Fibroblast of skin of left biceps (primary cell): ENCODE measurements around the gene KDM4B.
"Not testable (repeated sequence)": the region's sequence is repeated elsewhere in the genome, so short reads cannot be mapped to it uniquely, and the experiment has no call there.

Source experiments
- DNase-seq, 2 experiments: peaks; one replicate each; pipeline ENCODE4 v3.0.0-alpha.2; 2013; ENCODE audit warnings: low read depth in 2 of 2

The KDM4B gene

GRCh38 chr19:5173993-5174392 lies 205.1 kb downstream of the KDM4B start:
- no peak for DNase-seq

GRCh38 chr19:5177745-5178450 lies 209.0 kb downstream of the KDM4B start:
- no peak for DNase-seq

DNA sequence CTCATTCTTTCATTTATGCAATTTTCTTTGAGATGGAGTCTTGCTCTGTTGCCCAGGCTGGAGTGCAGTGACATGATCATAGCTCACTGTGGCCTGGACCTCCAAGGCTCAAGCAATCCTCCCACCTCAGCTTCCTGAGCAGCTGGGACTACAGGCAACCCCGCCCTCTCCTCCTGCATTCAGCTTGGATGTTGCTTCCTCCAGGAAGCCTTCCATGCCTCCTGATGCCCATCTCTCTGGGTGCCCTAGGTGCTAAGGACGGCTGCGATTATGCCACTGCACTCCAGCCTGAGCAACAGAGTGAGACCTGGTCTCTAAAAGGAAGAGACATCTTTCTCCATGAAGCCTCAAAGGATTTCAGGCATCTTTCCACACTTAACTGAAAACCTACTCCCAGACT lies 209.9 kb downstream of the KDM4B start:
- no peak for DNase-seq

DNA sequence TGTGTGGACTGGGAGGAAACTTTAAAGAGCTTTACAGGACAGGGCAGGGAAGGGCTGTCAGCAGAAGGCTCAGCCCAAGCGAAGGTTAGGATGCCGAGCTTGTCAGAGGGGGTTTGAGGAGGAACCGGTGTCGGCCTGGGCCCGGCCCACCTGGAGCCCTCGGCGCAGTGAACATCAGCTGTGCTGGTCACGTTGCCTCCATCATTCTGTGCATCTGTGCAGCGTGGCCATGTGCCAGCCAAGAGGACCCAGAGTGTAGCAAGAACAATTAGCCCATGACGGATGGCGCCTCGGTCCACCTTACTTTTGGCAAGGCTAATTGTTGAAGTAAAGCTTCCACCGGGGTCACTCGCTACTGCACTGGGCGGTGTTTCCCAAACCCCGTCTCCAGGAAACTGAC lies 210.3 kb downstream of the KDM4B start:
- no peak for DNase-seq

- no peak for DNase-seq
These were observed 212.4 kb downstream of the KDM4B start for GRCh38 chr19:5181329-5181728.

- no peak for DNase-seq
These were observed 213.8 kb downstream of the KDM4B start for GRCh38 chr19:5182751-5183150.

DNA sequence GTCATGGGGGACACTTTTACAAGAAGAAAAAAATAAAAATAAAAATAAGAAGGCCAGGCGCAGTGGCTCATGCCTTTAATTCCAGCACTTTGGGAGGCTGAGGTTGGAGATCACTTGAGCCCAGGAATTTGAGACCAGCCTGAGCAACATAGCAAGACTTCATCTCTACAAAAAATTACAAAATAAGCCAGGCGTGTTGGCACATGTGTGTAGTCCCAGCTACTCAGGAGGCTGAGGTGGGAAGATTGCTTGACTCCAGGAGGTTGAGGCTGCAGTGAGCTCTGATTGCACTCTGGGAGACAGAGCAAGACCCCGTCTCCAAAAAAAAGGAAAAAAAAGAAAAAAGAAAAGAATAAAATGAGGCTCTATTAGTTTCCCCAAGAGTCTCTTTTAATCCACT lies 214.7 kb downstream of the KDM4B start:
- DNase-seq, result no peak

GRCh38 chr19:5184930-5185329 lies 216.0 kb downstream of the KDM4B start:
- DNase-seq, result no peak

DNA sequence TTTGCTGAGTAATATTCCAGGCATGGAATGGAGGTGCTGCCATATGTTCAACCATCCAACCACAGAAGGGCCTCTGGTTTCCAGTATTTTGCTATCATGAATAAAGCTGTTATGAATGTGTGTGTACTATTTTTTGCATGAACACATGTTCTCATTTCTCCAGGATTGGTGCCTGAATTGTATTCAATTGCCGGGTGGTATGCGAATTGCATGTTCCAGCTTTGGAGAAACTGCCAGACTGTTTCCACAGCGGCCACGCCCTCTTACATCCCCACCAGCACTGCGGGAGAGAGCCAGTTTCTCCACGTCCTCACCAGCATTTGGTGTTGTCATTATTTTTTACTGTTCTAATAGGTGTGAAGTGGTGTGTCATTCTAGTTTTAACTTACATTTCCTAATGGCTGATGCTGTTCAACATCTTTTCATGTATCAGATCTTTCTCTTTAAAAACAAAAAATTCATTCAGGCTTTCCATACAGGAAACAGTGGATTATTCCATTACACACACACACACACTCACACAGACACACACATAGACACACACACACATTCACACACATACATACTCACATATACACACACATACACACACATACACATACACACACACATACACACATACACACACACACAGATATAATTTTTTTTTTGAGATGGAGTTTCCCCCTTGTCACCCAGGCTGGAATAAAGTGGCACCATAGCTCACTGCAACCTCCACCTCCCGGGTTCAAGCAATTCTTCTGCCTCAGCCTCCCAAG lies 217.6 kb downstream of the KDM4B start:
- DNase-seq, result peak; percentile 88 to 89

- no peak for DNase-seq
These were observed 219.8 kb downstream of the KDM4B start for GRCh38 chr19:5188548-5189317.

DNA sequence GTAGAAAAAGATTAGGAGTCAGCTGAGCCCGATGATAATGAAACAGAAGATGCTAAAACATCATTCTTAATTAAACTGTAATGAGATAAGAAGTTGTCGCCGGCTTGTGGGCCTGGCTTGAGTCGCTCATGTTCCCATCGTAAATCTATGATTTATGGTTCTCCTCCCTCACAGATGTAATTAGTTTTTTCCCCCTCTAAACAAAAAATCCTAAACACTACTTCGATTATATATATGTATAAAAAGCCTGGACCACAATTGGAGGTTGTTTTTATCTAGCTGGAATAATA lies 220.3 kb downstream of the KDM4B start:
- DNase-seq, result no peak

GRCh38 chr19:5191091-5191490 lies 222.2 kb downstream of the KDM4B start:
- DNase-seq, result no peak

DNA sequence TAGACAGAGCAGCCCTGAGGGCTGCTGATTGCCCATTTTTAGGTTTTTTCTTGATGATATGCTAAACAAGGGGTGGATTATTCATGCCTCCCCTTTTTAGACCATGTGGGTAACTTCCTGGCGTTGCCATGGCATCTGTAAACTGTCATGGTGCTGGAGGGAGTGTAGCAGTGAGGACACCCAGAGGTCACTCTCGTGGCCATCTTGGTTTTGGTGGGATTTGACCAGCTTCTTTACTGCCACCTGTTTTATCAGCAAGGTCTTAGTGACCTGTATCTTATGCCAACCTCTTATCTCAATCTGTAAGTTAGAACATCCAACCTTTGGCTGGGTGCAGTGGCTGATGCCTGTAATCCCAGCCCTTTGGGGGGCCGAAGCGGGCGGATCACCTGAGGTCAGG lies 223.7 kb downstream of the KDM4B start:
- no peak for DNase-seq

DNA sequence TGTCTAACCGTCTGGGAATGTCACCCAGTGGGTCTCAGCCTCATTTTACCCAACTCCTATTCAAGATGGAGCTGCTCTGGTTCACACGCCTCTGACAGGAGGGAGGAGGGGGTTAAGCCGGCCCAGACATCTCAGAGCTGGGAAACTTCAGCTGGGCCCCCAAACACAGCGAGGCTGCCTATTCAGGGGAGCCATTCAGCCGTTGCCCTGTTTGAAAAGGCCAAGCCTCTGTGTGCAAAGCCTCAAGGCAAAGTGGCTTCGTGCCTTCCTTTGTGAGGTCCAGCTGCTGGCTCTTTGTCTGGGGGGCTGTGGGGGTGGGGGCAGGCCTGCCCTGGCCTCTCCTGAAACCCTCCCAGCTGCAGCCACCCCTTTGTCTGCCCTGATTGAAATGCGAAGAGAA lies 224.3 kb downstream of the KDM4B start:
- DNase-seq, result no peak

DNA sequence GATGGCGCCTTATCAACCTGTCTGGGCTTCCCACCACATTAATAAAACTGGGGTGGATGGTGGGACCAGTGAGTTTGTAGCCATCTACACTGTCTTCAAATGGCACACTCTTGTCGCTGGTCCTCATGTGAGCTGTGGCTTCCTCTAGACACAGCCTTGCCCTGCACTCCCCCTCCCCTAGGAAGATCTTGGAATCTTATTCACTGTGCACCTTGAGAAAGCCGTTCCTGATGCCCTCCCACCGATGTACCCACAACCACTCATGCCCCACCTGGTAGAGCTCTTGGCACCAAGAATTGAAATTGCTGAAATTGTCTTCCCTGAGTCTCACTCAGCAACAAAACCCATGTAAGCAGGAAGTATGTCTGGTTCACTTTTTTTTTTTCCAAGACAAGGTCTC lies 225.7 kb downstream of the KDM4B start:
- DNase-seq, result no peak

- not testable (repeated sequence) for DNase-seq
These were observed 226.7 kb downstream of the KDM4B start for GRCh38 chr19:5195587-5195986.

DNA sequence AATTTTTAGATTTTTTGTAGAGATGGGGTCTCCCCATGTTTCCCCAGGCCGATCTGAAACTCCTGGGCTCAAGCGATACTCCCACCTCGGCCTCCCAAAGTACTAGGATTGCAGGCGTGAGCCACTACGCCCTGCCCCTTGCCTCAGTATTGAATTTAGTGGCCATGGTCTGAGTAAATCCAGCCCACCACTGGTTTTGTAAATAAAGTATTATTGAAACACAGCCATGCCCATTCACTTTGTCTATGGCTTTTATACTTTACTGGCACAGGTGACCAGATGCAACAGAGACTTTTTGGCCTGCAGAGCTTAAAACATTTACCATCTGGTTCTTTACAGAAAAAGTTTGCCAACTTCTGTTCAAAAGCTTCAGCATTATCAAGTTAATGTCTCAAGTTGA lies 227.9 kb downstream of the KDM4B start:
- no peak for DNase-seq

DNA sequence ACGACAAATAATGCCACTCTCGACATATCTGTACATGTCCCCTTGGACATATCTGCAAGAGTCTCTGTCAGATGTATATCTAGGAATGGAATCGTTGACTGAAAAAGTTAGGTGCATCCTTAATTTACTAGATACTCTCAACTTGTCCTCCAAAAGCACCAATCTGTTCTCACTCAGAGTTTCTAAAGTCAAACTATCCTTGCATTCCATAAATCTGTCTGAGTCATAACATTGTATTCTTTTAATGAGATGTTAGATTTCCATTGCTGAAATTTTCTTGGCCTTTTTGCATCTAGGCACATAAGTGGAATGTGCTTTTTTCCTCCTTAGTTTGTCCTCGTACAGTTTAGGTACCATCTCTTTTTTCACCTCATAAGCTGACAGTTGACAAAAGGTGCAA lies 231.9 kb downstream of the KDM4B start:
- no peak for DNase-seq

DNA sequence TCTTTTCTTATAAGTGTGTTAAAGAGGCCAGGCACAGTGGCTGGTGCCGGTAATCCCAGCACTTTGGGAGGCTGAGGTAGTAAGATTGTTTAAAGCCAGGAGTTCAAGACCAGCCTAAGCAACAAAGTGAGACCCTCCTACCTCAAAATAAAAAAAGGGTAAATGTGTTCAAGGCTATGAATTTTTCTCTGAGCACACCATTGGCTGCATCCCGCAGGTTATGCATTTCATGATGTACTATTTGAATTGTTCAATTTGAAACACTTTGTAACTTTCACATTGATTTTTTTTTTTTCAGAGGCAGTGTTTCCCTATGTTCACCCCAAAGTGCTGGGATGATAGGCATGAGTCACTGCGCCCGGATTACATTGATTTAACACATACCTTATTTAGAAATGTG lies 233.6 kb downstream of the KDM4B start:
- no peak for DNase-seq
